8988T (cell line): Measurements from ENCODE around the gene PRAC1.
A peak's percentile ranks its signal among the peaks of the same experiment; 100 is the strongest.
"Not testable (repeated sequence)": the region's sequence is repeated elsewhere in the genome, so short reads cannot be mapped to it uniquely, and the experiment has no call there.

Source experiments
- DNase-seq: peaks from one replicate; pipeline ENCODE4 v3.0.0; 2011

PRAC1 gene

GRCh38 chr17:48725288-48726064 lies 3.2 kb upstream of the PRAC1 start:
- no peak for DNase-seq

GRCh38 chr17:48725004-48725287 lies 2.6 kb upstream of the PRAC1 start:
- no peak for DNase-seq

DNA sequence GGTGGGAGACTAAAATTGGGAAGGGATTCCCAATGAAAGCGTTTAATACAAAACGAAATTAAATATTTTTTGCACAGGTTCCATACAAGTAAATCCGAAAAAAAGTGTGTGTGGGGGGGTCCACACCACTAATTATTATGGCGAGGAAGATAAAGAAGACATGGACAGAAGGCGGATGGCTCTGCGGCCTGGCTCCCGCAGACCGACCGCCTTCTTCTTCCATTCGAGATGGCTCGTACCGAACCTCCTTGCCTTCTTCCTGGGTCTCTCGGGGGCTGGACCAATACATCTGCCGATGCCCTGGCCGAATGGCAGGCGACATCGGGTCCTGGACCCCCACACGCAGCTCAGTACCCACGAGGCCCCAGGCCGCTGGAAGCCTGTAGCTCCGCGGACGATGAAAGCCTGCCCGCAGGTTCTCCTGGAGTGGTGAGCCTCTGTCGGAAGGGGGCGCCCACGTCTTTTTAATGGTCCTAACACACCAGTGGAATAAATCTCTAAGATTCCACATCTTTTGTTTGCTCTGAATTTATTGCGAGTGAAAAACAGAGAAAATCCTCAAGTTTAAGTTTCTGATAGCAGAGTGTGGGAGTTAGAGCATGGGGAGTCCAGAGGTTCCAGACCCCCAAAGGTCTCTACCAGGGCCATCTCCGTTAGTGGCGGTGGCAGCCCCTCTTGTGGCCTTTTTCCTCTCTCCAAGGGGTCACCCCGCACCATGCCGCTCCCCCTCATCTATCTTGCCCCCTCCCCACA lies 2.1 kb upstream of the PRAC1 start:
- DNase-seq = peak; percentile 44

GRCh38 chr17:48723423-48724250 lies 1.3 kb upstream of the PRAC1 start:
- DNase-seq = no peak

GRCh38 chr17:48722915-48723422 lies 651 bp upstream of the PRAC1 start, which contains the start of gene PRAC2:
Gene PRAC2, plus strand, starts transcription at chr17:48723185. Its CDS starts 1,226 bp downstream, at chr17:48724411.
- no peak for DNase-seq

DNA sequence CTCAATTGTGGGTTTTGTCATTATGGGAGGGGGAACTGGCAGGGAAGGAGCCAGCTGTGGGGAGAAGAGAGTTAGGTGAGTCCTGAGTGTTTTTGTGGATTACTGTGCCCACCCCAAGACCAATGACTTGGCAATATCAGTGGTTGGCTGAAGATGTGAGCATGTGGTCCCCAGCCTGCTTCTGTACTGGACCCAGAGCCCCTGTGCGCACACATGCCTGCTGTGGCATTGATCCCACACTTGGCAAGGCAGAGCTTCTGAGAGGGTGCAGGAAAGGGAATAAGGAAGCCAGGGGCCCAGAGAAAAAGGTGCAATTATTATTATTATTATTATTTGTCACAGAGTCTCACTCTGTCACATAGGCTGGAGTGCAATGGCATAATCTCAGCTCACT lies 1.3 kb downstream of the PRAC1 start:
- DNase-seq = no peak

DNA sequence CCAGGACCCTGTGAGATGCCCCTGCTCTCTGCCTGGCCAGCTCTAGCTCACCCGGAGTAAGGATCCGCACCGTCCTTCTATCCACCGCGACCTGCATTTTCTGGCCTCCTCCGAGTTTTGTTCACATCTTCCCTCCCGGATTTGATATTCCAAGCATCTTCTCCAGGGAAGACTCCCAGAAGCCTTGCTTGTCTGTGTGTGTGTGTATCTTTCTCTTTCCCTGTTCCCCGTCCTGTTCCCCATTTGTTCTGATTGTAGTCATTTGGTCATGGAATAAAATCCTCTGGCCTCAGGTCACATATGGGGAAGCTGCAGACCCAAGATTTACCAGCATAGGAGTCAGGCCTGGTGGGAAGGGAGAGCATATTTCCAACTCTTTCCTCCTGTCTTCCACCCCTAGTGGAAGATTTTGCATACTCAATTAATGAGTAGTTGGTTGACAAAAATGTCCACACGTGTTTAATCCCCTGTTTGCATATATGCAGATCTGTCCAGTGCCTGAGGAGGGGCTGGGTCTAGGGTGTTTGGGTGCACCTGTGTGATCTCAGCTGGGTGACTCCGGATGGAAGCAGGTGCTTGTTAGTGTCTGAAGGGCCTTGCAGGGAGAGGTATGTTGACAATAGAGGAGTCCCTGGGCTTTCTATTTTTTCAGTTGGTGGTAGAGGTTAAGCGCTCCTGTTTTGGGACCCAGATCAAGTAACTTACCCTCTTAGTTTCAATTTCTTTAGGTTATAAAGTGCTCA lies 1.9 kb downstream of the PRAC1 start:
- DNase-seq = no peak

DNA sequence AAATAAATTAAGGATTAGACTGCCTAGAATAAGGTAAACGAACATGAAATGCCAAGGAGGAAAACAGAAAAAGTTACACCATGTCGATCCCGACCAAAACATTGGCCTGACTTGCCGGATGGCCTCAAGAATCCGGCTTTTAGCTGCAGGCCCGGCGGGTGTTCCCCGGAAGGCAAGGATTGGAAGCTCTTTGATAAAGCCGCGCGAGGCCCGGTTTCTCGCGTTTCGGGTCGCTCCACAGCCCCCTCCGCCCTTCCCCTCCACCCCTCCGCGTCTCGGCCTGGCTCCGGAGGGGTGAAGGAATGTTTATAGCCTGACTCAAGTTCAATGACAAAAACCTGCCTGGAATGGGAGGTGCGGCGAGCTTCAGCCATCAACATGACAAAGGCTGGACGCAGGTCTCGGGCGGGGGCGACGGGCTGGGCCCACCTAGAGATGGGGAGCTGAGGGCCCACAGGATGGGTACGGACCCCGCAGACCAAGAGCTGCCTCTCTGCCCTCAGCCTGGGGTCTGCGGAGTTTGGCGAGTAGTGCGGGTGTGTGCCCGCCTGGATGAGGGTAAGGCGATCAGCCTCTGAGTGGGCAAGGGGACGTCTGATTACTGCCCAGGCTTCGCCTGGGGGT lies 2.6 kb downstream of the PRAC1 start:
- no peak for DNase-seq

GRCh38 chr17:48718761-48719641 lies 3.3 kb downstream of the PRAC1 start:
- DNase-seq = no peak

GRCh38 chr17:48718227-48718760 lies 4.0 kb downstream of the PRAC1 start:
- DNase-seq = no peak

GRCh38 chr17:48717367-48718226 lies 4.7 kb downstream of the PRAC1 start:
- DNase-seq = no peak

GRCh38 chr17:48716549-48716948 lies 5.8 kb downstream of the PRAC1 start:
- DNase-seq = not testable (repeated sequence)

- DNase-seq = no peak
These were observed 6.6 kb downstream of the PRAC1 start for GRCh38 chr17:48715496-48716399.

DNA sequence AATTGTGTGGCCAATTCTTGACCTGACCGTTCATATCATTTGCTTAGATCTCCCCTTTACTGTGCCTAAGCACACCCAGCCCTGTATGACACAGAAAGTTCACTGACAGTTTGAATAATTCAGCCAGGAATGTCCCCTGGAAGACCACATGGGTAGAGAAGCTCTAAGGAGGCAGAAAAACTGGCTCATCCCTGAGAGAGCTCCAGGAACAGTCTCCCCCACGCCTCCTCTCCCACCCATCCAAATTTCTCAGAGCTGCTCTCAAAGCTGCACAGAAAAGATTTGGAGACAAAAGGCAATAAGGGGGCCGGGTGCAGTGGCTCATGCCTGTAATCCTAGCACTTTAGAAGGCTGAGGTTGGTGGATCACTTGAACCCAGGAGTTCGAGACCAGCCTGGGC lies 11.2 kb downstream of the PRAC1 start:
- no peak for DNase-seq

GRCh38 chr17:48704361-48705248 lies 17.7 kb downstream of the PRAC1 start:
- DNase-seq = no peak

DNA sequence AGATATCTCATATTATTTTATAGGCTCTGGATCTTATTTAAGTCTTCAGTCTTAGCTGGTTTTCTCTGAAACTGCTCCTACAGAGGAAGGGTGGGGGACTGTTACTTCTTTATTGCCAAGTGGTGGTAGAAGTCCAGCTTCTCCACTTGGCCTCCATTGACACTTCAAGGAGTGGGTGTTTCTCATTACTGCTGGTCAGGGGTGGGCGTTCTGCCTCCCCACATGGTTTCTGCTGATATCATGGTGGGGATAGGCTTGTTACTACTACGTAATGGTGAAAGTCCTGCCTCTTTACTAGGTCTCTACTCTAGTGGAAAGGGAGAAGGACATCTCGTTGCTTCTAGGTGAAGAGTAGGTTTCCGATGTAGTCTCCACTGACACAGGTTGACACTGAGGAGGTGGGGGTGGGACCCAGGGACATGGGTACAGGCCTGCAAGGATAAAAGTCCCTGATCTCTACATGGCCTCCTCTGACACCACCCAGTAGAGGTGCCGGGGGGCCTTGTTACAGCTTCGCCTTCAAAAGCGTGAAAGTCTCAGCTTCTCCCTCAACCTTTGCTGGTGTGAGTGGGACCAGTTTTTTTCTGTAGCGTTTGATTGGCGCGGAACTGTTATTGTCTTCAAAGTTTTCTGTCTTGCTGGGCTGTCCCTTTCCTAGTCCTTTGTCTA lies 20.3 kb downstream of the PRAC1 start:
- DNase-seq = no peak

GRCh38 chr17:48693178-48693577 lies 29.1 kb downstream of the PRAC1 start:
- DNase-seq = no peak
